NCI-H82 treated with DMSO at 0.1 percent for 48 hours (cell line): ENCODE results near the gene COQ8A.
"Not testable (repeated sequence)": the region's sequence is repeated elsewhere in the genome, so short reads cannot be mapped to it uniquely, and the experiment has no call there.

Source experiments
- DNase-seq: peaks from one replicate; lab custom pipeline; 2025; ENCODE audit not compliant: unreplicated experiment; lab: John Stamatoyannopoulos, UW

The COQ8A gene

DNA sequence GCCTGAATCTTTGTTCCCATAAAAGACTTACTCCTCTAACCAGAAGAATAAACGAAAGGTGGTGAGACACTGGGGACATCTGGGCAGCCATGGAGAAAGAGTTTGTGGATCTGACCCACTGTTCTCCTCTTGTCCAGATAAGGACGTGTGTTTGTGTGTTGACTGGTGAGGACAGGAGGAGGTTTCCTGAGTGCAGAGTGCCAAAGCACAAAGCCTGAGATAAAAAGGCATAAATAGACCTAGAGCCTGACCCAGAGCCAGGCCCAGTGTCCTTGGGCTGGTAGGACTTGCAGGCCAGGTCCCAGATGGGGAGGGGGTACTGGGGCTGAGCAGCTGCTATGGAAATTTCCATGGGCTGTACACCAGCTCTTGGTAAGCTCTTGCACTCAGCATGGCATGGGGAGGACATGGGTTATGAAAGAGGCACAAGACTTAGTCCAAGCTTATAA lies 19.6 kb upstream of the COQ8A start:
- no peak for DNase-seq

DNA sequence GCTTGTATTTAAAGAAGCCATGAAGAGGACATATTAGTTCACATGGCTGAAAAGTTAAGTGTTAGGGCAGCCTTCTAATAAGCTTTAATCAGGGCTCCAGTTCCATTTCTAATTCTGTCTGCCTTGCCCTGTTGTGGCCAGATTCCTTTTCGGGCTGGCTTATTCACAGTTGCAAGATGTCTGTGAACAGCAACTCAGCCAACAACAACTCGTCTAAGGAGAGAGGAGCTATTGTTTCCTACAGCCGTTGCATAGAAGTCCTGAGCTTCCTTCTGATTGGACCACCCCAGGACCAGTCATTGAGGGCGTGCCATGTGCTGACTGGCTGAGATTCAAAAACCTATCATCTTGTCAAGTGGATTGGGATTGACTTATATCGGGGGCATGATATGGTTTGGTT lies 18.6 kb upstream of the COQ8A start:
- no peak for DNase-seq

GRCh38 chr1:226929260-226930111 lies 10.6 kb upstream of the COQ8A start:
- not testable (repeated sequence) for DNase-seq

- no peak for DNase-seq
Observed at GRCh38 chr1:226934483-226935237, 5.4 kb upstream of the COQ8A start.

DNA sequence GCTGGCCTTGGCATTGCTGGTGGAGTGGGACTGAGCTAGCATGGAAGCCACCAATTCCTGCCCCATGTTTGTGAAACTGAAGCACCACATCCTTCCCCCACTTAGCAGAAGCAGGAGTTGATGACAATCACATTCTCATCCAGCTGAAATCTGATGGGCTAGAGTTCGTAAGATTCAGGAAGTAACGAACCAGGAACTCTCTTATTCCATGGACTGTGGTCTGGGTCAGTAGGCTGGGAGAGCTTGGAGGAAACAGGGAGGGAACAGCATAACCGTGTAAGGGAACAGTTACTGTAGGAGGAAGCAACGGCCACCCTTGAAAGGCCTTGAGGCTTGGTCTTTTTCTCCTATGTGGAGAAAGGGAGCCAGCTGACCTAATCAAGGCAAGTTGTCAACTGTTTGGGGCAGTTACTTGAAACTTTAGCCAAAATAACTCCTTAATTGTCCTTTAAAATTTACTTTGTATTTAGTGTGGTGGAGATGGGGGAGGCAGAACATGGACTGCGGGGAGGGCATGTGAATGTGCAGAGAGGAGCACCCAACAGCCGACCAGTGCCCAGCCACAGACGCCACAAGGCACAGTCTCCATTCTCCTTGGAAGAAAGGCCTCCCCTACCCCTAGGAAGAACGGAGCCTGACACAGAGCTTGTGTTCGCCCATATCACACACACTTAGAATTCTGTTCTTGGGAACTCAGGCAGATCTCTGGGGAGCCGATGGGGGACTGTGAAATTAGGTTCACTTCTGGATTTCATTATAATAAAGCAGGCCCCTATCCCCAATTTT lies 2.0 kb upstream of the COQ8A start:
- DNase-seq = no peak

DNA sequence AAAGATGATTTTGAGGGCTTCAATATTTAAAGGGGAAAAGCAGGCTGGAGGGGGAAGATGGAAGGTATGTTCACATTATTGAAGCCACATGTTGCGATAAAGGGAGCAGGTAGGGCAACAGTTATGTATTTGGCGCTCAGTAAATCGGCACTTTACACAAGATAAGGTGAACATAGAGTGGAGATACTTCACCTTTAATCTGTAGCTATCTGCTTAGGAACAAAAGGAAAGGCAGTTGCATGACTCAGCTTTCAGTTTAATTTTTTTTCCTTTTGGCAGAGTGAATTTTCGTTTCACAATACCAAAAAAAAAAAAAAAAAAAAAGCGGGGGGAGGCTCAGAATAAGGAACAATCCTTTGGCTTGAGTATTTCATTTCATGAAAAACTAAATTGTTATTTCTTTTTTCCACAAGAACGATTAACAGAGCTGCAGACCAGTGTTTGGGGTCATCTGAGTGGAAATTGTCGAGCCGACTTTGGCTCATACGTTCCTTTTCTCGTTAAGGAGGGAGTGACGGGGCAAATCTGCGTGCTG lies 1.1 kb upstream of the COQ8A start:
- DNase-seq = no peak

- no peak for DNase-seq
Observed at GRCh38 chr1:226939438-226940028, 561 bp upstream of the COQ8A start.

GRCh38 chr1:226940806-226941067 lies 643 bp downstream of the COQ8A start:
- DNase-seq = no peak

DNA sequence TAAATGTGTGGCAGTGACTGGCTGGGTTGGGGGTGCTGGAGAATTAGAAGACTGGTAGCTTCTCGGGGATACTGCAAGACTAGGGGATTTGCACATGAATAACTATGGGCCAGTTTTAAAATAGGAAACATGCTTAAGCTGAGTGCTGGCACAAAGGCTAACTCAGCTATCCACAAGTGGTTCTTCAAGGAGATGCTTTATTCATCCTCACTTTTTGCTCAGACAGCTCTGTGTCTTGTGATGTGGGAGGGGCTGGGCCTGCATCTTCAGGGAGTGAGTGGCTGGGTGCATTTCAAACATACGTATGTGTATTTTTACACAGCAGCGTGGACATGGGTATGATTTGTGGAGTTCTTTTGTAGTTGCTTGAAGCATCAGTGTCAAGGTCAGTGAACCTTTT lies 2.3 kb downstream of the COQ8A start:
- DNase-seq = no peak

DNA sequence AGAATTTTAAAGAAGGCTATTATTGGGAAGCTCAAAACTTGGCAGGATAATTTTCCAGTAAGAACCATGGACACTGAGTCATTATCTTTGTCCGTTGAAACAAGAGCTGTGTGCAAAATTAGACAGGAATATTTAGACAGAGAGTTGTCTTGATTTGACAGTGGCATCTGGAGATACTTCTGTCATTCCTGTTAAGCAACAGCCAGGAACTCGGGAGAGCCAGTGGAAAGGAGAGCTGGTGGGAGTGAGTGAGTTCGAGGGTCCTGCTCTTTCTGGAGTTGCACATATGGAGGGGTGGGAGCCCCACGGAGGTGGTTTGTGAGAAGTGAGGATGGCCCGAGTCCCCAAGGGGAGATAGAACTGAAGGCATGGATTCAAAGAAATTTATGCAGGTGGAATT lies 3.1 kb downstream of the COQ8A start:
- no peak for DNase-seq

GRCh38 chr1:226943927-226944326 lies 3.8 kb downstream of the COQ8A start:
- DNase-seq = no peak

DNA sequence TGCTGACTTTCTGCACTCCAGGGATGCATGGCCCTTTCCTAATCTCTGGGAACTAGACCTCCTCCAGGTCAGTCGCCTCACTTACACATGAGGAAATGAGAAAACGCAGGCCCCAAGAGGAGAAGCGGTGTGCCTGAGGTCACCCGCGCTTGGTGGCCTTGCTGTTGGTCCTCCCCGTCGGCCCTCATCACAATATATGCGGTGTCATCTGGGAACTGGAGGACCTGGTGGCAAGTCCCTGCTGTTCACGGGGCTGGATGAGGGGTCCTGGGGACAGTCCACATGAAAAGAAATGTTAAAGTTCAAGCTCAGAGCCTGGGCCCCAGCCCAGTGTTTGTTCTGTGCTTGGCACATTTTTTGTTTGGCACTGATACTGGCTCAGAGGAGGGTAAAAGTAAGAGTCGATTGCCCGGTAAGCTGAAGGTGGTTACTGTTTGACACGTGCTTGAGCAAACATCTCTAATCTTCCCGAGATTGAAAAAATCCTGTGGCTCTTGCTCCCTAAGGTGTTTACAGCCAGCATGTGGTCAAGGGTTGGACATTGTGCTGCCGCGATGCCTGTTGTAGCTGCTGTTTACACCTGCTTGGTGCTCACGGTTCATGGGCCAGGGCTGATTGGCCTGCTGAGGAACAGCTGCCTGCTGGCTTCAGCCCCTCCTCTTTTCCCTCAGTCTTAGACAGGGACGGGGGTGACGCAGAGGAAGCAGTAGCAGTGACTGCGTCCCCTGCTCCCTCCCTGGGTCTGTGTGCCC lies 5.2 kb downstream of the COQ8A start:
- DNase-seq = no peak

DNA sequence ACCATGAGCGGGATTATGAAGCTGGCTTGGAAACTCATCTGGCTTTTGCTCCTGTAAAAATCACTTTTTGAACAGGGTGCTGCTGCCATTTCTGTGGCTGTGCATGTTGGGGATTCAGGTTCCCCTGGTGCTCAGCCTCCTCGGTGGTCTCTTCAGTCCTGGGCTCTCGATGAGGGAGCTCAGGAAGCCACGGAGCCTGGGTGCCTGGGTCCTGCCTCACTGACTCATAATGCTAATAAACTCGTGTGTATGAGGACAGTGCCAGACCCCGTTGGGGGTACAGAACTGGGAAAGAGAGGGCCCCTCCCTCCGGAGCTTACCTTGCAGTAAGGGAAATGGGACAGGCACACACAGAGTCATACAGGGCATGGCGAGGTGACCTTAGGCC lies 5.8 kb downstream of the COQ8A start:
- no peak for DNase-seq

- no peak for DNase-seq
Observed at GRCh38 chr1:226946285-226946684, 6.2 kb downstream of the COQ8A start.

DNA sequence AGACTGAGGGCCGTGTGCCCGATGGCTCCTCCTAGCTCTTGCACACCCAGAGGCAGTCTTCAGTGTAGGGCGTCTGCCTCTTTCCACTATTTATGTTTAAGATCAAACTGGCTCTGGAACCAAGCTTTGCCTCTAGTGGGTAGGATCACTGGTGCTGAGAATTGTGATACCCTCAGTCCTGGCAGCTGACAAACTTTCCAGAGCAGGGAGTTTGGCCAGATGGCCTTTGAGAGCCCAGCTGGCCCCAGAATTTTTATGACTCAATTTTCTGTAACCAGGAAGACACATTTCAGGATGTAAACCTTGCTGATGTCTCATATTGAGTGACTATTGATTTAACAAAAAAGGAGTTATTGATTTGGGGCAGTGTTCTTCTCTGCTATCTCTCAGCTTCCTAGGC lies 6.7 kb downstream of the COQ8A start:
- no peak for DNase-seq

GRCh38 chr1:226948051-226948450 lies 8.0 kb downstream of the COQ8A start:
- DNase-seq = no peak

DNA sequence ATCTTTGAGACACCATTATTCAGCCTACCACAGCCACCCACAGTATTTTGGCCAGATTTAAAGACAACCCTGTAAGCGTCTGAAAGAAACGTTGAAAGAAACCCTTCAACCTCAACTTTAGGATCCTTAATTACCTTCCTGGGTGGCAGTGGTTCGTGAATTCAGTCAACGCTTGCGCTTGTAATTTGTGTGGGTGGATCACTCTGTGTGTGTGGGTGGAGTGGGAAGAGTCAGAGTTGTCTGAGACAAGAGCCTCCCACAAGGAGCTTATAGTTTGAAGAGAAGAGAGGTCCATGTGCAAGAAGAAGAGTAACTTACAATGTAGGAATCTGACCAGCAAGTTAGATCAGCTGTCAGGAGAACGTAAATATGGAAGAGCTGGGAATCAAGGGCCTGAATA lies 8.4 kb downstream of the COQ8A start:
- no peak for DNase-seq

- DNase-seq = no peak
Observed at GRCh38 chr1:226948996-226949395, 8.9 kb downstream of the COQ8A start.

- no peak for DNase-seq
Observed at GRCh38 chr1:226949401-226949800, 9.3 kb downstream of the COQ8A start.

GRCh38 chr1:226950316-226950715 lies 10.2 kb downstream of the COQ8A start:
- no peak for DNase-seq
